ENCODE results near the gene IL31. TPM values are rescaled to one million over a fixed set of nuclear protein-coding genes. Genes with fewer than 3 reads are reported as not detected.

IL31 gene
- total RNA-seq, 1 donor from 2014 or later, result not detected

DNA sequence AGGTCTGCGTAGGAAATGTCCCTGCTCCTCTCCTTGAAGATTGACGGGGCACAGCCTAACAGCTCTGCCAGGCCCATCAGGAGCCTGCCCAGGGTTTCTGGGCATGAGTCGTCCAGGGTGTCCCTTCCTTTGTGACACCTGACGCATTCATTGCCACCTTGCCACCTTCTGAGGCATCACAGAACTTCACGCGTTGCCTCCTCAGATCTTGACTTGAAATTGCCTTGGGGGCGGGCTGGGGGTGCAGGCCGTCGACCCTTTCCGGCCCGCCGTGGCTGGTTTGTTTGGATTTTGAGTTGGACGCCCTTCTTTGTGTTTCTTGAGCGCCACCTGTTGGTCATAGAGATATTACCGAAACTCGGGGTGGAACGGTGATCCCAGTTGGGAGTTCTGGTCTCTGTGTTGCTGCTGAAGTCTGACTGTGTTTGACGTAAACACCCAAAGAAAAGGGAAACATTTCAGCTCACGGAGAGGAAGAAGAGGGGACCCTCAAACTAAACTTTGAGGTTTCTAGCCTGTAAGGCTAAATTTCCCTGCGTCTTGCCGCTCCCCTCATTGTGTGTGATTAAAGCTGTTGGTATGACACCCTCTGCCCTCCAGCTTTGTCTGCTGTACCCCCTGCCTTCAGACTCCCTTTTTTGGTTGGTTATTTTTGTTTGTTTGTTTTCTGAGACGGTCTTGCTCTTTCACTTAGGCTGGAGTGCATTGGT is 50.8 kb downstream of the IL31 start:
- Histone ChIP-seq H3K27me3 (ENCODE audit: control insufficient read depth, insufficient read depth, low read length) (no peaks in the 10 kb centered on the region), H3K36me3 (ENCODE audit: control insufficient read depth, insufficient read depth, low read length) (no peaks in the 10 kb centered on the region), H3K4me3 (ENCODE audit: low read depth, low read length) (no peak overlapping the region)
- DNase-seq (ENCODE audit: low read depth), result no peak
- TF ChIP-seq, protein P1, sequence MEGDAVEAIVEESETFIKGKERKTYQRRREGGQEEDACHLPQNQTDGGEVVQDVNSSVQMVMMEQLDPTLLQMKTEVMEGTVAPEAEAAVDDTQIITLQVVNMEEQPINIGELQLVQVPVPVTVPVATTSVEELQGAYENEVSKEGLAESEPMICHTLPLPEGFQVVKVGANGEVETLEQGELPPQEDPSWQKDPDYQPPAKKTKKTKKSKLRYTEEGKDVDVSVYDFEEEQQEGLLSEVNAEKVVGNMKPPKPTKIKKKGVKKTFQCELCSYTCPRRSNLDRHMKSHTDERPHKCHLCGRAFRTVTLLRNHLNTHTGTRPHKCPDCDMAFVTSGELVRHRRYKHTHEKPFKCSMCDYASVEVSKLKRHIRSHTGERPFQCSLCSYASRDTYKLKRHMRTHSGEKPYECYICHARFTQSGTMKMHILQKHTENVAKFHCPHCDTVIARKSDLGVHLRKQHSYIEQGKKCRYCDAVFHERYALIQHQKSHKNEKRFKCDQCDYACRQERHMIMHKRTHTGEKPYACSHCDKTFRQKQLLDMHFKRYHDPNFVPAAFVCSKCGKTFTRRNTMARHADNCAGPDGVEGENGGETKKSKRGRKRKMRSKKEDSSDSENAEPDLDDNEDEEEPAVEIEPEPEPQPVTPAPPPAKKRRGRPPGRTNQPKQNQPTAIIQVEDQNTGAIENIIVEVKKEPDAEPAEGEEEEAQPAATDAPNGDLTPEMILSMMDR (IDR thresholded peaks at IDR 0.05; ENCODE audit: insufficient read depth, low read length, poor library complexity, severe bottlenecking), result peak; percentile 70

Other genes starting within 250 kb of the IL31 start
- 20.5 and 23.8 TPM in 2 replicates for gene BCL7A, start 152.3 kb downstream of the IL31 start, total RNA-seq
- gene MLXIP, start 95.5 kb downstream of the IL31 start, total RNA-seq, result 34.2 and 35.7 TPM in 2 replicates
- 0.75 and 2.5 TPM in 2 replicates for gene LRRC43, start 8.9 kb upstream of the IL31 start, total RNA-seq
- gene B3GNT4, start 29.5 kb upstream of the IL31 start, total RNA-seq, result 0.14 and 0.75 TPM in 2 replicates
- gene DIABLO, start 51.8 kb upstream of the IL31 start, total RNA-seq, result 85.7 and 100 TPM in 2 replicates
- gene VPS33A, start 92.3 kb upstream of the IL31 start, total RNA-seq, result 21.7 and 26.3 TPM in 2 replicates
- 58.2 and 58.7 TPM in 2 replicates for gene CLIP1, start 248.4 kb upstream of the IL31 start, total RNA-seq

Data from kidney epithelial cell (primary cell).